Panc1 (cell line): ENCODE measurements around the gene GRID1.

Experiments
- CTCF ChIP-seq: fragments of 450-650 bp; IDR thresholded peaks from 2 replicates; pipeline ENCODE4 v1.5.1; 2017; ENCODE audit warnings: mild to moderate bottlenecking
- REST ChIP-seq, 2 experiments: IDR thresholded peaks; 2 replicates each; pipeline ENCODE4 v1.6.1; 2011 to 2012; ENCODE audit warnings: low read depth in 2 of 2, control low read depth in 1 of 2, low read length in 1 of 2, mild to moderate bottlenecking in 1 of 2, moderate library complexity in 1 of 2; ENCODE audit not compliant: insufficient read depth in 1 of 2

GRCh38 chr10:85761906-85762445 is 604.6 kb downstream of the GRID1 start:
- TF ChIP-seq CTCF (no peak), REST (IDR thresholded peaks at IDR 0.05; ENCODE audit: insufficient read depth in 1 of 2, low read depth in 2 of 2, low read length in 1 of 2) (no peak)
